DMS153 treated with DMSO at 0.1 percent for 48 hours (cell line): ENCODE data around the gene TM9SF4.

Experiments
- DNase-seq: peaks from one replicate; lab custom pipeline; 2025; ENCODE audit not compliant: unreplicated experiment; lab: John Stamatoyannopoulos, UW

TM9SF4 gene

DNA sequence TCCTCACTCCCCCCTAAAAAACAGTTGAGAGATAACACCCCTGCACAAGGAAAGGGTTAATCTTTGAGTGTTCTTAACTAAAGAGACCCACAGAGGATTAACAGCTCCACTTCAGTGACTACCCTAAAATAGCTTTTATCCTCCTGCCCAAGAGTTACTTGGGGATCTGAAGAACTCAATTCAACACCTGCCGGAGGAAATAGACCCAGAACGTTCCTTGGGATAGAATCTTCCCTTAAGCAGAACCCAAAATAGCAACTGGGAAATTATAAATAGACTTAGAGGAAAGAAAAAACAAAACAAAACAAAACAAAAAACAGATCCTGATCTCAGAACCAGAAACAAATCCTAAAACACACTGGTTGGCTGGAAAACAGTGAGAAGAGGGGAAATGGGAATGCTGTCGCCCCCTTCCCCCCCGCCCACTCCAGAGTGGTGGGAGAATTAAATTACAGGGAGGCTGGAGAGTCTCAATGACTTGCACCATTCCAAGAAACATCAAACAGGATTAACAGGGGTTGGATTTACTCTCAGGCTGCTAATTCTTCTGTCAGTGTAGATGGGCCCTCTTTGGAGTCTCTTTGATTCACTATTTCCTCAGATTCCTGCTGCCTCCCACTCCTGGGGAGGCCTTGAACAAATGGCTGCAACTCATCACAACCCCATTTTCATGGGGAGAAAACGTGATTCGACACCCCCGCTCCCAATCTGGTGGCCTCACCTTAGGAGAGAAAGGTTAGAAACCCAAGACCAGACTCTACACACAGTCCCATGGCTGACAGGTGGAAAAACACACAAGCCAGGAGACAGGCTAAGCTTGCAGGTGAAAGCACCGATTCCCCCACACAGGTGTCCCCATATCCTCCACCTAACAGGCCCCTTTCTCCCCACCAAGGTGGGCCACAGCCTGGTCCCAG is 96.6 kb downstream of the TM9SF4 start:
- no peak for DNase-seq

DNA sequence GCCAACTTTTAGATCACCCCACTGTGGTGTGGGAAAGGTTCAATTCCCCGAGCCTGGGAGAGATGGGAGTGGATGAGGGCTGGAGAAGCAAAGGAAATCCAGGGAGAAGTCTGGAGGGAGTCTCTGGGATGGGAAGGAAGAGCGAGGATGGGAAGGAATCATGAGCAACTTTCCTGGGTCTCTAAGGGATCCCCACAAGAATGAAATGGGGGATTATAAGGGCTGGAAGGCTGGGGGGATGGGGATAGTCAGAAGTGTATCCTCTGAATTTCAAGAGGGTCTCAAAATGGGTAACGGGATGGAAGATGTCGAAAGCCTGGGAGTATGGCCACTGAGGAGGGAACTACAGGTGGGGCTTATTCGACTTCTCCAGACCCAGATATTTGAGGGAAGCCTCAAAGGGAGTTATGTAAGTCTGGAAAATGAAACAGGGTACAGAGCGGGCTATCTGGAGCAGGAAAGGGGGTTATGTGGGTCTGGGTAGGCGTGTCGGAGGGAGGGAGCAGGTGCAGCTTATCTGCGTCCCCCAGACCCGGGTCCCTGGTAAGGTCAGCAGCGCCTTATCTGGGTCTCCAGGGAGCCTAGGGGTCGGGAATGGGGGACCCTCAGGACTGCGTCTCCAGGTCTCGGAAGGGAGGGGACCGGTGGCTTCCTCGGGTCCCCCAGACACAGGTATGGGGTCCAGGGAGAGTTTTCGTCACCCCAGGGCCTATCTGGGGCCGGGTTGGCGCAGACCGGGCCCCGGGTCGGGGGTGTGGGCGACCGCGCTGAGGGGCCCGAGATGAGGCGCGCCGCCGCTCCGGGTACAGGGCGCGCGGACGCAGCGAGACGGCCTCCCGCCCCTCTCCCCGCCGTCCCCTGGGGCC is 97.5 kb downstream of the TM9SF4 start:
- no peak for DNase-seq

DNA sequence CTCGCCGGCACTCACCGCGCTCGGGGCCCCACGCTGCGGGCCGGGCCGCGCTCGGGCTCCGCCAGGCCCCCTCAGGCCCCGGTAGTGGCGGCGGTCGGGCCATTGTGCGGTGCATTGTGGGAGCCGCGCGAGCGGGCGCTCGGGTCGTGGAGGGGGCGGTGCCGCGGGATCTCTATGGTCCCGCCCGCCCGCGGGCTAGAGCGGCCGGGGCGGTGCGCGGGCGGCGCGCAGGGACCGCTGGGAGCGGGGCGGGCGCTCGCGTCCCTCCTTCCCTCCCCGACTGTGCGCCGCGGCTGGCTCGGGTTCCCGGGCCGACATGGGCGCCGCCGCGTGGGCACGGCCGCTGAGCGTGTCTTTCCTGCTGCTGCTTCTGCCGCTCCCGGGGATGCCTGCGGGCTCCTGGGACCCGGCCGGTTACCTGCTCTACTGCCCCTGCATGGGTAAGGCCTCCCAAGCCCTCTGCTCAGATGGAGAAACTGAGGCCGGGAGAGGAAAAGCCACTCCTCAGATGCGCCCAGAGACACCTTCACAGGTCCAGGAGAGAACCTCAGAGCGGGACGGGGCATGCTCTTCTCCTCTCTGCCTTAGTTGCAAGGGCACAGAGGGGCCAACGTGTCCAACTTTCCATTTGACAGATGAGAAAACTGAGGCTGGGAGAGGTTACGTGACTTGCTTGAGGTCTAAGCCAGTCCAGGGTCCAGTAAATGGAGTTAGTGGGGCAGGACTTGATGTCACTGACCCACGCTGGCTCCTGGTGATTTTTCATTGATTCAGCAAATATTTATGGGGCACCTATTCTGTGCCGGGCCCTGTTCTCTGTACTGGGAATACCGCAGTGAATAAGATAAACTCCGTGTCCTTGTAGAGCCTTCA is 98.3 kb downstream of the TM9SF4 start, which contains the start of the genes PLAGL2 and POFUT1:
PLAGL2 (minus strand) TSS at position 118 of the 873 bp plus-strand sequence. CDS start 5,565 bp downstream, outside the sequence.
POFUT1 (plus strand) TSS at position 255 of the 873 bp plus-strand sequence; CDS start at position 317, 62 bp downstream.
- peak; percentile 72 for DNase-seq

DNA sequence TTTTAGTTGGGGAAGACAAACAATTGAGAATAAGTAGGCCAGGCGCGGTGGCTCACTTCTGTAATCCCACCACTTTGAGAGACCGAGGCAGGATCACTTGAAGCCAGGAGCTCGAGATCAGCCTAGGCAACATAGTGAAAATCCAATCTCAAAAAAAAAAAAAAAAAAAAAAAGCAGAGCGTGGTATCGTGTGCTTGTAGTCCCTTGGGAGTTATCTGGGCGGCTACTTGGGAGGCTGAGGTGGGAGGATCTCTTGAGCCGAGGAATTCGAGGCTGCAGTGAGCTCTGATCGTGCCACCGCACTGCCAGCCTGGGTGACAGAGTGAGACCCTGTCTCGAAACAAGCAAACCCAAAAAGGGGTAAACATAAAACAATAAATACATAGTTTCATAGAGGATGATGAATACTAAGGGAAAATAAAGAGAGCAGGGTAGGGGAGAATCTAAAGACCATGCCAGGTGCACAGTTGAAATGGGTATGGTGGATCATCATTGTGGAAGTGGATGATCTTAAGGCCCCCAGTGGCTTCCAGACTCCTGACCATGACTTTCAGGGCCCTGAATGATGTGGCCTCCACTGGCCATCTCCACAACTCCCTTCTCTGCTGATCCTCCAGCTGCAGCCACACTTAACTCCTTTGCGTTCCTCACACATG is 99.1 kb downstream of the TM9SF4 start:
- no peak for DNase-seq

DNA sequence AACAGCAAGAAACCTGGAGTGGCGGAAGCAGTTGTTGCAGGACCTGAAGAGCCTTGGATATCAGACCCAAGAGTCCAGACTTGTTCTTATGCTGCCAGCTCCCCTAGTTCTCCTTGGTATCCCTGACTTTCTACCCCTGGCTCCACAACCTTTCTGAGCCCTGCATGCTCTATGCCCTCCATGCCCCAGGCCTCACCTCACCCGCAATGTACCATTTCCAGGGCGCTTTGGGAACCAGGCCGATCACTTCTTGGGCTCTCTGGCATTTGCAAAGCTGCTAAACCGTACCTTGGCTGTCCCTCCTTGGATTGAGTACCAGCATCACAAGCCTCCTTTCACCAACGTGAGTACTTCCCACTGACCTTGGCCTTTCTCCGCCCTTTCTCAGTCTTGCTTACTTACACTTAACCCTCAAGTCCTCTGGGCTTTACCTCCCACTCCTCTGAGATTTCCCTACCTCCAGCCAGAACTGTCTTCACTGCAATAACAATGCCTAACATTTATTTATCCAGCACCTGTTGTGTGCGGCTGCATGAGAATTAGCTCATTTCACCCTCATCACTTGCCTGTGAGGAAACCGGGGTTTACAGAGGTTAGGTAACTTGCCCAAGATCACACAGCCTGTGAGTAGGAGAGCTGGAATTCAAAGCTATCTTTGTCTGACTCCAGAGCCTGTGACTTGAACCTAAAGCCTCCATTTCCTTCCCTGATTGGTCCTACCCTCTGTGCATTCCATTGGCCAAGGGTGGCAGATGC is 100.5 kb downstream of the TM9SF4 start:
- no peak for DNase-seq

DNA sequence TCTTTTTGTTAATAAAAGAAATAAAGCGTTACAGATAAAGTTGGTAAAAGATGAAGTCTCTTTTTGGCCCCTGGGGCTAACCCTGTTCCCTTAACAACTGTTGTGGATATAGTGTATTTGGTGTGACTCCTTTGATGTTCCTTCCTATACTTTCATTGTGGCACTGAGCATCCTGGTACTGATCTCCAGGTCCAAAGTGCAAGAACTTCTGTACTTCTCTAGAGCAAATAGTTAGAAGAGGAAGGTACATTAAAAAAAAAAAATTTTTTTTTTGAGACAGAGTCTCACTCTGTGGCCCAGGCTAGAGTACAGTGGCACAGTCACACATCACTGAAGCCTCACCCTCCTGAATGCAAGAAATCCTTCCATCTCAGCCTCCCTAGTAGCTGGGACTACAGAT is 104.4 kb downstream of the TM9SF4 start:
- DNase-seq: no peak

DNA sequence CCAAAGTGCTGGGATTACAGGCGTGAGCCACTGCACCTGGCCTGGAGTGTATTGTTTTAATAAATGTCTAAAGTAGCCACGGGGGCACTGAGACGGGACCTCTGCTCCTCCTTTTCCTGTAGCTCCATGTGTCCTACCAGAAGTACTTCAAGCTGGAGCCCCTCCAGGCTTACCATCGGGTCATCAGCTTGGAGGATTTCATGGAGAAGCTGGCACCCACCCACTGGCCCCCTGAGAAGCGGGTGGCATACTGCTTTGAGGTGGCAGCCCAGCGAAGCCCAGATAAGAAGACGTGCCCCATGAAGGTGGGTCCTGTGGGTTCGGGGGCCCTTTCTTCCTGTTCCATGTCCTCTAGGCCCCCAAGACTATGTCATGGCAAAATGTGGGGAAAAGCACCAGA is 105.6 kb downstream of the TM9SF4 start:
- DNase-seq: no peak

DNA sequence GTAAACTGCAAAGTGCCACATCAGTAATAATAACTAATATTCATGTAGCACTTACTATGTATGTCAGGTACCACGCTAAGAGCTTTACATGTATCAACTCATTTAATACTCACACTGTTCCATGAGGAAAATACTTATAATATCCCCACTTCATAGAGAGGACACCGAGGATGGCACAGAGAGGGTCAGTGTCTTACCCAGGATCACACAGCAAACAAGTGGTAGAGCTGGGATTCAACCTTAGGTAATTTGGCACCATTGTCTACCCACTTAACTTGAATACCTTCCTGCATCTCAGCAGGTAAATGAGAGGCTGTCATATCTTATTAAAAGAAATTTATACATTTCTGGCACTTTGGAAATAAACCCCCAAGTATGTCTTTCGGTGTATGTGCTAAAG is 106.2 kb downstream of the TM9SF4 start:
- no peak for DNase-seq

DNA sequence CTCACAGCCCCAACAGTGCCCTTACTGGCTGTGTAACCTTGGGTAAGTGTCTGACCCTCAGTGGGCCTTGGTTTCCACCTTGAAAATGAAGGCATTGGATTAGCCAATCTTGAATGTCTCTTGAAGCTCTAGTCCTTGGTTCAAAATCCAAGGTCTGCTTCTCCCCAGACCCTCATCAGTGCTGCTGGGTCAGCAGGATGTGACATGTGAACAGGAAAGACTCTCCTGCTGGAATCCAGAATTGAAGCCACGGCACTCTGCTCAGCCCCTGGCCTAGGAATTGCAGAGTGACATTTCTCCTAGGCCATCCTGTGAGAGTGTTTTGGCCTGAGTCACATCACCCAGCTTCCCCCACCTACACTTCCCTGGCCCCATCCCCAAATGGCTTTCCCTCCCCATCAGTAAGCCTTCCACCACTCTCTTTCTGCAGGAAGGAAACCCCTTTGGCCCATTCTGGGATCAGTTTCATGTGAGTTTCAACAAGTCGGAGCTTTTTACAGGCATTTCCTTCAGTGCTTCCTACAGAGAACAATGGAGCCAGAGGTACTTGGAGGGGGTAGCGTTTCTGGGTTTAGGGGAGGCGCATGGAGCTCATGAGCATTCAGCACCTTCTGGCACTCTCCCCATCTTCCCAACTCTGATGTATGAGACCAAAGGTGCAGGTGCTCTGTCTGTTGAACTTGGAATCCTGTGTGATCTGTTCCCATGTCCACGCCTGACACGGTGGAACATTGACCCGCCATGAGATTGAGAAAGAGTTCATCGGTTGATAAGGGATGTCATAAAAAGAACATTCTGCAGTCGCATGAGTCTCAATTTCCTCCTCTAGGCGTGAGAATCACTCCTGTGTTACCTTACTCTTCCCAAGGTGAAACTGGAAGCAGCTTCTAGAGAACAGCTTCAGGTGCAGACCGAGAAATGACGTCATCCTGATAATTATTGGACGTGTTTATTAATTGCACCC is 106.9 kb downstream of the TM9SF4 start:
- DNase-seq: no peak
